ENCODE data around the gene ZNF496.
"Not testable (repeated sequence)": the region's sequence is repeated elsewhere in the genome, so short reads cannot be mapped to it uniquely, and the experiment has no call there.

ZNF496 gene

DNA sequence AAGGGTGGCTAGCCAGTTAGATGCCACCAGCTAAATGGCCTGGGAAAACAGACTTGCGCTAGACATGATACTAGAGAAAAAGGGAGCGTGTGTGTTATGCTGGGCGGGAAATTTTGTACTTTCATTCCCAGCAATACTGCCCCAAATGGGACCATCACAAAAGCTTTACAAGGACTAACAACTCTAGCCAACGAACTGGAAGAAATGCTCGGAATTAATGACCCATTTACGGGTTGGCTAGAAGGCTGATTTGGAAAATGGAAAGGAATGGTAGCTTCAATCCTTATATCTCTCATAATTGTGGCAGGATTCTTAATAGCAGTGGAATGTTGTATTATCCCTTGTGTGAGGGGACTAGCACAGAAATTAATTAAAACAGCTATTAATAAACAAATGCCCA is 27.9 kb upstream of the ZNF496 start:
- DNase-seq (ENCODE audit: low read depth in 3 of 3), result no peak

DNA sequence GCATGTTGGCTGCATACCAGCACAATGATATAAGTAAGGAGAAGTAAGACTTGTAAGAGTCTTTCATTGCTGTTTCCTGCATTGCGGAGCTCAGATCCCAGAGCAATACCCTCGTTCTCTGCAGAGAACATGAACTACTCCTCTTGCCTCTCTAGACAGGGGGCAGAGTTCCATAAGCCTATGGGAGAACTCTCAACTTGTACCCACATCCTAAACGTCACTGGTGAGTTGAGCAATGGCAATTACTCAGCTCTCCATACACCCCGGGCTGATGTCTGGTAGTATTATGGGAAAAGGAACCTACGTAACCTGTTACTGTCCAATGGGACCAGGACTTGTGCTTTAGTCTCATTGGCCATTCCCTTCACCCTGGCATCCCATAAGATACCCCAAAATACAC is 27.3 kb upstream of the ZNF496 start:
- no peak for DNase-seq (ENCODE audit: low read depth in 3 of 3)

DNA sequence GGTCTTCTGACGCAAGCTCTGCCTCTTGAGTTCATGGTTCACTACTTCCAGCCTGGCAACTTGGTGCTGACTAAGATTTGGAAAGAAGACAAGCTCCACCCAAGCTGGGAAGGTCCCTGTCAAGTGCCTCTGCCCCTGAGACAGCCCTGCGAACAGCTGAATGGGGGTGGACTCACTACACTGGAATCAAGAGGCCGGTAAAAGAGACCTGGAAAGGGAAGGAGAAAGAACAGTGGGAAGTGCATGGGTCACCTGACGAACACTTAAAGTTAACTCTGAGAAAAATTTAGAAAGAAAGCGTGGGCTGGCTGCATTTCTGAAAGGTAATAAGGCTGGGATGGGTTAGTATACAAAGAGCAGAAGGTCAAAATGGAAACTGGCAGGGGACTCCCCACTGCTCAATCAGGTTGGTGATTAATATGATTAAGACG is 26.1 kb upstream of the ZNF496 start:
- no peak for DNase-seq (ENCODE audit: low read depth in 3 of 3)

DNA sequence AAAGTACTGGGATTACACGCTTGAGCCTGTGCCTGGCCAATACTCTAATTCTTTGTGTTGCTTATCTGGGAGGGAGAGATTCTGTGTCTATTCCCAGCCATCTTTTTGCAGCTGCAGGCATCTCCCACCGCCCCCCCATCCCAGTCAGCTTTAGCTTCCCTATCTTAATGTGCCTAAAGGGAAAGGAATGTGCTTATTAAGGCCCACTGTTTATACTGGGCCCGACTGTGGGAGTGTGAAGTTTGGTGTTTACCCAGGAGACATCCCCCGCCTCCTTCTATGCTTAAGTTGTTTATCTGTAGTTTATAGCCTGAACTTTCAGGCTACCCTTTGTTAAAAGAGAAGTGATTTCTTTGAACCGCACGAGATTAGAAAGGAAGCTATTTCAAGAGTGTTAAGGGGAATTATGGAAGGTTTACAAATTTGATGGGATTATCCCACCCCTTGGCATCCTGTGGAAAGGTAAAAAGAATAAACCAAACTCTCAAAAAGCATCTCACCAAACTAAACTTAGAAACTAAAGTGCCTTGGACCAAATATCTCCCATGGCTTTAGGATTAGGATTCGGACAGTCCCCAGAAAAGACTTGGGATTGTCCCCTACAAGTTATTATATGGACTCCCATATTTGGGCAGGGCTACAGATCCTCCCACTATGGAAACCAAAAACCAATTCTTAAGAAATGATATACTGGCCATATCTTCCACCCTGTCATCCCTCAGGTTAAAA is 25.5 kb upstream of the ZNF496 start:
- no peak for DNase-seq (ENCODE audit: low read depth in 3 of 3)

DNA sequence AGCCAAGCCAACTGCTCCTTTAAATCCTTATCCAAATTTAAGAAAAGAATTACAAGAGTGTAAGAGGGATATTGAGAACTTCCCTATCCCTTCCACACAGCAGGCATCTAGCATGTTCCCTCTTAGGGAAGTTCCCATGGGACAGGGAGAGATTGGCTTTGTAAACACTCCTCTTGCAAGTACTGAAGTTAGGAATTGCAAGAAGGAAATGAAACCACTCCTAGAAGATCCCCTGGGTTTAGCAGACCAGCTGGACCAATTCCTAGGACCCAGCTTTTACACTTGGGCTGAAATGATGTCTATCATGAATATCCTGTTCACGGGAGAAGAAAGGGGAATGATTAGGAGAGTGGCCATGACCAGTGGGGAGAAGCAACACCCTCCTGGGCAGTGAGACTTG is 23.5 kb upstream of the ZNF496 start:
- not testable (repeated sequence) for DNase-seq (ENCODE audit: low read depth in 3 of 3)

DNA sequence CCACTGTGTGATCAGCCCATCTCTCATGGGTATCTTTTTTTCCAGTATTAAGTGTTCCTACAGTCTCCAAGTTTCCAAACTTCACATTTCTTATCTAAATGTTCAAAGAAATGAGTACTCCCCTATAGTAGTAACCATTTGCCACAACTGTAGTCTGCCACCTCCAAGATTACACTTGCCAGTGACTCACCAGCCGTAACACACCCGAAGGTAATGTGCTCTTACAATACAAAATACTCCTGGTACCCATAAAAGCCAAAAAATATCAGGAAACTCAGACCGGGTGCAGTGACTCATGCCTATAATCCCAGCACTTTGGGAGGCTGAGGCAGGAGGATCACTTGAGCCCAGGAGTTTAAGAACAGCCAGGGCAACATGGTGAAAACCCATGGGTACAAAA is 20.5 kb upstream of the ZNF496 start:
- no peak for DNase-seq (ENCODE audit: low read depth in 3 of 3)

DNA sequence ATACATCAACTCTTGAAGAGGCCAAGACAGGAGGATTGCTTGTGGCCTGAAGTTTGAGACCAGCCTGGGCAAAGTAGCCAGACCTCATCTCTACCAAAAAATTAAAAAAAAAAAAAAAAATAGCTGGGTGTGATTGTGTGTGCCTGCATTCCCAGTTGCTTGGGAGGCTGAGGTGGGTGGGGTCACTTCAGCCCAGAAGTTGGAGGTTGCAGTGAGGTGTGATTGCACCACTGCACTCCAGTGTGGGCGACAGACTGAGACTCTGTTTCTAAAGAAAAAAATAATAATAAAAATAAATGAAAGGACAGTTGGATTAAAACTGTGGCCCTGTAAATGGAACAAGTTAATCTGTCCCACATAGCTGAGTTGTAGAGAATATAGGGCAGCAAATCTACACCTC is 18.9 kb upstream of the ZNF496 start:
- DNase-seq (ENCODE audit: low read depth in 3 of 3), result no peak

DNA sequence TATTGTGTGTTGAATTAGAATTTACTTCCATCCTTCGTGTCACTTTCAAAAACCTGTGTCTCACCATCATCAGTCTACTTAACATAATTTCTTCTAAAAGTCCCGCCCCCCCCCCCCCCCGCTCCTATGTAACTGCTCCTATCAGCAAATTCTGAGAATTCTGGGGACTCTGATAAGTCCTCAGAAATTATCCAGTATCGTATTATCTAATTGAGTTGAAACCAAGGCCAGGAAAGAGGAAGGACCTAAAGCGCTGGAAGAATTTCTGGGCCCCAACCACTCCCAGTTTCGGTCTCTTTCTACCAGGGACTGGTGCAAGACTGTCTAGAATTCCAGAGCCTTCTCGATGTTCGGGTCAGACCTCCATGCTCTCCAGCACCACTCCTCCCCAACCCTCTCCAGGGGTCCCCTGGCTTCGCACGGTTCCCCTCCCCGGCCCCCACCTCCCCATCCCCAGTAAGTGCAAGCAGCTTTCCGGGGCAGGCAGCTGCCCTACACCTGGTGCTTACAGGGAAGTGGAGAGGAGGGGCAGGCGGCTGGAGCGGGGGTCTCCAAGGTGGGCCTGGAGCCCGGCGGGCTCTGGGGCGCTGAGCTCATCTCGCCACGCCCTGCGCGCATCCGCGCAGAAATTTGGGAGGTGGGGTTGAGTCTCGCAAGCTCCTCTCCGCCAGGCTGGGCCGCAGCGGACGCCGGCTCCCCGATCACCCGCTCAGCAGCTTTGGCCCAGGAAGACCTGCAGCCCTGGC is 16.0 kb upstream of the ZNF496 start:
- no peak for DNase-seq (ENCODE audit: low read depth in 3 of 3)

DNA sequence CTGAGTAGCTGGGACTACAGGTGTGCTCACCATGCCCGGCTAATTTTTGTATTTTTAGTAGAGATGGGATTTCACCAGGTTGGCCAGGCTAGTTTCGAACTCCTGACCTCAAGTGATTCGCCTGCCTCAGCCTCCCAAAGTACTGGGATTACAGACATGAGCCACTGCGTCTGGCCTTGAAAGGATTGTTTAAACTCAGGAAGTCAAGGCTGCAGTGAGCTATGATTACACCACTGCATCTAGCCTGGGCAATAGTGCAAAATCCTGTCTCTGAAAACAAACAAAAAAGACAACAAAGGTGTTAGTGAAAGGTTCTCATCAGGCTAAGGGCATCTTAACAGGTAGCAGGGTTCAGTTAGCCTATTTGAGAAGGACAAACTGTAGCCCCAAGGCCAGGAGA is 14.2 kb upstream of the ZNF496 start:
- DNase-seq (ENCODE audit: low read depth in 3 of 3), result no peak

DNA sequence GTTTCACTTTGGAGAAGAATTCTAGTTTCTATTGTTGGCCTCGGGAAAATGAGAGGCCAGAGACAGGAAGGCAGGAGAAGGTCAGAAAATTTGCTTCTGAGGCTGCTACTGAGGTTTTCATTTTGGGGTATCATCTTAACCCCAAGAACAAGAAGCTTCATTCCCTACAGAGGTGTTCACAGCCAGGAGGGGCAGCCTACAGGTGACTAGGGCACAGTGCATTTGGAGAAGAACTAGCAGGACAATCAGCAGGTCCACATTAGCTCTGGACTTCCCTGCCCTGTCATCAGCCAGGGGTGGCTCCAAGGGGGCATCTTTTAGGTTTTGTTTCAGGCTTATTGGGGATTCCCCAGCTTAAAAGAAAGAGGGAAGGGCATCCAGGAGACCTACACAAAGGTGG is 12.1 kb upstream of the ZNF496 start:
- no peak for DNase-seq (ENCODE audit: low read depth in 3 of 3)

DNA sequence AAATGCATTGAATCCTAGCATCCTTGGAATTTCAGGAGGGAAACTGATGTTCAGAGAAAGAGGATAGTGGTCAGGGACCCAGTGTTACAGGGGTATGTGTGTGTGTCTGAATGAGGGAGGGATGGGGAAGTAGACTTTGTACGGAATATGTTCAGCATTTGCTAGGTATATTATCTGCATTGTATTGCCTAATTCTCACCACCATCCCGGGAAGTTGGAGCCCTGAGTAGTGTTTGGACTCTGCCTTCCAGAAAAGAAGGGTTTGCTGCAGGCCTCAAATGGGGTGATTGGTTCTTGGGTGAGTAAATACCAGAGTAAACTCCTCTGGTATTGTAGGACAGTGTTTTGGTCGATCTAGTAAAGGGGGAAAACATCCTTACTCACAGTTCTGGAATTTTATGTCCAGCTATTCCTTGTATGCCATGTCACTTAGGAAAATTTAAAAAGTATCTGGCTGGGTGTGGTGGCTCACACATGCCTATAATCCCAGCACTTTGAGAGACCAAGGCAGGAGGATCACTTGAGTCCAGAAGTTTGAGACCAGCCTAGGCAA is 7.1 kb upstream of the ZNF496 start:
- no peak for DNase-seq (ENCODE audit: low read depth in 3 of 3)

DNA sequence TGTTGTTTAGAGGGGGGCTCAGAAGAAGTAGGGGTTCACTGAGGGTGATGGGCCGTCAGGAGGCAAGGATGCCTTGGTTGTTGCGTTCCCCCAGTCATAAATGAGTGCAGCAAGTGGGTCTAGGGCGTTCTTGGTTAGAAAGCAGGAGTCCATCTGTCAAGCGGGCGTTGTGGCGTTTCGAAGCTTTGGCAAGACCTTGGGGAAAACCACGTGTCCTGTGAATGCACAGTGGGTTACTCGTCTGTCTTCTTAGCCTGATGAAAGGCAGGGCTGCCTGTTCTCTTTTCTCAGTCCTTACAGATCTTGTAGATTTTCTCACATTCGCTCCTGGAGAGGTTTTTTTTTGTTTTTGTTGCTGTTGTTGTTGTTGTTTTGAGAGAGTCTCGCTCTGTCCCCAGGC is 6.3 kb upstream of the ZNF496 start:
- DNase-seq (ENCODE audit: low read depth in 3 of 3), result no peak

DNA sequence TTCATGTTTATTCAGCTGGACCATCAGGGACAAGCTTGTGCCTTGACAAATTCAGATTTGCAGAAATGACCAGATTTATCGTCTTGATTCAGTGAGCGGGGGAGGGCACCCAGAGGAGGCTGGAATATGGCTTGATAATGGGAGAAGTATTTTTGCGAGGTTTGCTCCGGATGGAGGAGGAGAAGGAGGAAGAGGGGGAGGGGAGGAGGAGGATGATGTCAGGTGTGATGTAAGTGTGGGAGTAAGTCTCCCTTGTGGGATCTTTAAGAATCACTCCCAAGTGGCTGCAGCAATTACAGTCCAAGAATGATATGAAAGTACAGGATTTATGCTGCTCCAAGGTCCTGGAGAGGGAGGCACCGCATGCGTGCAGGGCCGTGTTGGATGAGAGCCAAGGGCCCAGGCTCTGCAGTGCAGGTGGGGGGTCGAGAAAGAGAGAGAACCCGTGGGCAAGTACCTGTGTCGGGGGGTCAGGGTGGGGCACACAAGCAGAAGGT is 5.6 kb upstream of the ZNF496 start:
- no peak for DNase-seq (ENCODE audit: low read depth in 3 of 3)

DNA sequence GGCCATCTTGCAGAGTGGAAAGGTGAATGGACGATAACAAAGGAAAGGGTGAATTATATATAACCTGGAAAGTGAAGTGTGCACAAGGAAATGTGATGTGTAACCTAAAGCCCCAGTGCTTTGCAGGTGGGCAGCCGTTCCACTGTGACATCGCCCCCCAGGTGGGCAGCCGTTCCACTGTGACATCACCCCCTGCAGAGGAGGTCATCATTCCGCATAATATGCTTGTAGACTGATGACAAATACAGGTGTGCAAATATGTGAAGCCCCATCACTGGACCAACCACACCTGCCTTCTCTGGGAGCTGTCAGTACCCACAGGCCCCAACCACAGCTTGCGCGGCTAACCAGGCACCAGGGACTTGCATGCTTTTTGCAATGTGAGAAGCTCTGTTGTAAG is 4.7 kb upstream of the ZNF496 start:
- DNase-seq (ENCODE audit: low read depth in 3 of 3), result no peak

DNA sequence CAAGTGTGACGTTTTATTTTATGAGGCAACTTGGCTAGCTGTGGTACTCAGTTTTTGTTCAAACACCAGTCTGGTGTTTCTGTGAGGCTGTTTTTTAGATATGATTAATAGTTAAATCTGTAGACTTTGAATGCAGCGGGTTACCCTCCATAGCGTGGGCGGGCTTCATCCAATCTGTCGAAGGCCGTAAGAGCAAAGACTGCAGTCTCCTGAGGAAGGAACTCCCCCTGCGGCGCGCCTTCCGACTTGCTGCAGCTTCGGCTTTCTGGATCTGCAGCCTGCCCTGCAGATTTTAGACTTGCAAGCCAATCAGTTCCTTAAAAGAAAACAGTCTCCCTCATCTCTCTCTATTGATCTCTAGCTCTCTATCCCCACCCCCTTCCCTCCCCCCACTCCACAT is 4.2 kb upstream of the ZNF496 start:
- DNase-seq (ENCODE audit: low read depth in 3 of 3), result no peak

DNA sequence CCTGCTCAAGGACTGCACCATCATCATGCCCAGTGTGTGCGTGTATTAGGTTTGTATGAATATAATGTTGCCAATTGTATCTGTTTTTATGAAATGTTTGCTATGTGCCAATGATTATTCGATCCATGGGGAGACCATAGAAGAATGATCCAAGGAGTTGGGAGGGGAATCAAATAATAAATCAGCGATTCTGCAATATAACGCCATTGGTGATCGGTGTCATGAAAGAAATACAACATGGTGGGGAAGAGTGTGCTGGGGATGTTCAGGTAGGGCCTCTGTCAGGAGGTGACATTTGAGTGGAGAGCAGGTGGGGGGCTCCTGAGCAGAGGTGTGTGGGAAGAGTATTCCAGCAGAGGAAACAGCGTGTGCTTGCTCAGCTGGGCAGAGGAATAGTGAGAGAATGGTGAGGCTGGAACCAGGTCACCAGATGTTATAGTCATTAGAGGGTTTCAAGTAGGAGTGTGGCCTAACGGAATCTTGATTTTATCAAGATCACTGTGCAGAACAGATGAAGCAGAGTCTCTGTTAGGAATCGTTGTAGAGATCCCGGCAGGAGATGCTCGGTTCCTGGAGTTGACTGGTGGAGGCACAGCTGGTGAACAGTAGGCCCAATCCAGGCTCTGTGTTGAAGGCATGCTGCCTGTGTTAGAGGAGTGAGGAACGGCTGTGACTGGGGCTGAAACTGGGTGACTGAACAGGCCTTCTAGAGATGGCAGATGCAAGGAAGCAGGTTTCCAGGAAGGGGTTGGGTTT is 2.9 kb upstream of the ZNF496 start:
- no peak for DNase-seq (ENCODE audit: low read depth in 3 of 3)

DNA sequence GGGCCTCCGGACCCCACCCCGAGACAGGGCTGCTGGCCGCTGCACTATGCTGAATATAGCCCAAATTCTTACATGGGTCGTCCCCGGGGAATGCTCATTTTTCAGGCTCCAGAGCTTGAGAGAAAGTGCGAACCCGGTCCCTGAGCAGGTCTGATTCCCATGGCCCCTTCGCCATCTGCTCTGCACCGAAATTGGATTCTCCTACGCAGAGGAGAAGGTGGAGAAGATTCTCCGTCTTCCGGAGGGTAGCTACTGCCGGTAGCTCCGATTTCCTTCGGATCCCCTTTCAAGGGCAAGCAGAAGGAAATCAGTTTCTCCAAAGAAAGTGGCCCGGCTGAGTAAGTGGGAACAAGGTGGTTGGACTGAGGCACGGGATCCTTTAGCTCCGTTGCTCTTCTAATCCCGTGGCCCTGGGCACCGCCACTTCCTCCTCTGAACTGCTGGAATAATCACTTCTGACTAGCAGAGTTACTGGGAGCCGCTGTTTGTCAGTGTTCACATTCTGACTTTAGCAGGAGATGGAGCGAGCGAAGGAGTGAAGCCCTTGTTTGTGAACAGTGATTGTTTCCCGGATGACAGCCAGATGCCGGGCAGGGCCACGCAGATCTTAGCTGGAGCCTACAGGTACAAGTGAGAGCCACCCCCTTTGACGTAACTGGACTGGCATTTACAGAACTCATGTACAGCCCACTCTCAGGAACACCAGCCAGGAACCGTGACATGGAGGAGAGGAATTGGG is 1.1 kb upstream of the ZNF496 start:
- DNase-seq (ENCODE audit: low read depth in 3 of 3), result no peak

DNA sequence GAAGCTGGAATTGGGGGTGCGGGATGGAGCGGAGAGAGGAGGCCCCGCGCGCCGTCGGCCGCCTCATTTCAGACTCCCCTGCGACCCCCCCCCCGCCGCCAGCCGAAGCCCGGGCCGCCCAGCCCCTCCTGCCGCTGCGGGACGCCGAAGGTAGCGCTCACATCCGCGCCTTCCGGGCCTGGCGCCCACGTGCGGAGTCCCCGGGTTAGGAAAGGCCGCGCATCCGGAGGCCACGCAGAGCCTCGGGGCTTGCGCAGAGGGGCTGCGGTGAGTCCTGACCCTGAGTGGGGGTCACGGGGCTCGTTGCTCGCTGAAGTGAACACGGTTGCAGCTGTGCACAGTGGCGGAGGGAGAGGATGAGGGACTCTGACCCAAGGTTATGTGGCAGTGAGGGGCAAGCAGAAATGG is 552 bp upstream of the ZNF496 start:
- peak in 2 of 3 experiments; percentile 21 to 58 for DNase-seq (ENCODE audit: low read depth in 3 of 3)

DNA sequence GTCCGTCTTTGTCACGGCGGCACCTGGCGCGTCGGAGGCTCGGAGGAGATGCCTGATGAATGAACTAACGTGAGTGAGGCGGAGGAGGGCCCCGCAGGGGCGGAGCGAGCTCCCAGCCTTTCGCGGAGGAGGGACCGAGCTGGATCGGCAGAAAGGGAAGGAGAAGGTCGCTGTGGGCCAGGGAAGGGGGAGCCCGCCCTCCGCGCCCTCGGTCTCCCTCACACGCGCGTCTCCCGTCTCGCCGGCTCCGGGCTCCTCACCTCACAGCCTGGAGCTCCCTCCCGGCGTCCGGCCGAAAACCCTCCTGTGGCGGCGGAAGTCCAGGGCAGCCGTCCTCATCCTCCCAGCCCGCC is 519 bp downstream of the ZNF496 start:
- peak; percentile 46 to 76 (median 51) for DNase-seq (ENCODE audit: low read depth in 3 of 3)

DNA sequence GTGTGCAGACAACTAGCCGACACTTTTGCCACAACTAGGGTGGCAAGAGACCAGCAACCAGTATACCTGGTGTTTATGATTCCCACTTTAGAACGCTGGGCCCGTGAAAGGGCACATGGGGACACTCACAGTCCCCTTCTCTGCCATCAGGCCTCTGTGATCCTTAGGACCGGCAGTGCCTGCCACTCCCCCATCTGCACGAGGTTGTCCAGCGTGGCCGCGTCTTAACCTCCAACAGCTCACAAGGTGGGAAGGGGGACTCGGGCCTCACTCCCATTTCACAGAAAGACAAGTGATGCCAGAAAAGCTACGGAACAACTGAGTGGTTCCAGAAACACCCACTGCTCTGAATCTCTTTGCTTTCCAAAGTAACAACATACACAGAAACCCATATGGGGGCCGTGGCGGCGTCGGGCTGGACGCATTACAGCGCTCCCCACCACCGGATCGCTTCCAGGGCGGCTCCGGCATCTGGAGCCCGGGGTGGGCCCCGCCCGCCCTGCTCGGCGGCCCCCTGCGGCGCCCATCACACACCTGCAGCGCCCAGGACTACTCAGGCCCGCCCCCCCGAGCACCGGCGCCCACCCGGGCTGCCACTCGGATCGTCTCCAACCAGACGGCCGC is 1.0 kb downstream of the ZNF496 start:
- no peak for DNase-seq (ENCODE audit: low read depth in 3 of 3)

DNA sequence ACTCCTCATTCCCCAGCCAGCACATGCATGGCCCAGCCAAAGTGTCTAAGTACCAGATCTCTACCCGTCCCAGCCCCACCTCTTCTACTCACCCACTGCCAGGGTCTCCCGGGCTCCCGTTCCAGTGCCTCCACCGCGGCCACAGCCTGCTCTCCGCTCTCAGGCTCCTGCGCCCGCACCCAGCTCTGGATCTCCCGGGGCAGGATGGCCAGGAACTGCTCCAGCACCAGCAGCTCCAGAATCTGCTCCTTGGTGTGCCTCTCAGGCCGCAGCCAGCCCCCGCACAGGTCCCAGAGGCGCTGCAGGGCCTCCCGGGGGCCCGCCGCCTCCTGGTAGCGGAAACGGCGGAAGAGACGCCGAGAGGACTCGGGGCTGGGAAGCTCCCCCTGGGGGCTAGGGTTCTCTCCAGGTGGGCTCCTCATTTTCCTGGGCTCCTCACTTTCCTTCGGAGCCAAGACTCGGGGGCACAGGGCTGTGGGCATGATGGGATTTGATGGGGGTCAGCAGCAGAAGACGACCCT is 2.5 kb downstream of the ZNF496 start:
- DNase-seq (ENCODE audit: low read depth in 3 of 3), result no peak
